ENCODE measurements around the gene GPNMB. TPM values are rescaled to one million over a fixed set of nuclear protein-coding genes. Genes with fewer than 3 reads are reported as not detected.

GPNMB gene
- total and polyA plus RNA-seq, 2 of the 4 experiments (the other 2 are of a cell fraction), result under 0.01 to 0.14 TPM

GRCh38 chr7:23285657-23286646 lies 39.4 kb downstream of the GPNMB start:
- TF ChIP-seq BHLHE40 (IDR thresholded peaks at IDR 0.05; ENCODE audit: low read depth, low read length), result no peak
- TF ChIP-seq MXI1 (IDR thresholded peaks at IDR 0.05; ENCODE audit: borderline replicate concordance, low read depth, low read length), result no peak
- in situ Hi-C loops (cut with MboI; ENCODE audit: low sequenced_read_pairs), result no loop called here
- no peak for ATAC-seq (ENCODE audit: low read depth)
- no peak for DNase-seq
- Histone ChIP-seq H2AFZ (replicated peaks; ENCODE audit: low read length, poor library complexity) (peak overlapping the region; percentile 51), H3K56ac (ENCODE audit: extremely low read depth, insufficient read depth, low read length) (no peak overlapping the region), H3K27me3 (ENCODE audit: control insufficient read depth, insufficient read depth, low read length) (no peaks in the 10 kb centered on the region), H2BK20ac (ENCODE audit: low read depth, low read length) (no peak overlapping the region), H2BK120ac (ENCODE audit: low read depth, low read length) (no peak overlapping the region), H2BK5ac (ENCODE audit: low read depth, low read length, poor library complexity, severe bottlenecking) (no peak overlapping the region), H3K18ac (ENCODE audit: low read depth, low read length) (no peak overlapping the region), H3K23ac (ENCODE audit: low read depth, low read length) (no peak overlapping the region), H3K9me1 (ENCODE audit: insufficient read depth, low read length) (no peaks in the 10 kb centered on the region), H2AK9ac (replicated peaks; ENCODE audit: low read depth, low read length, poor library complexity) (no peak overlapping the region), H4K8ac (ENCODE audit: low read depth in 2 of 2, low read length in 2 of 2) (no peak overlapping the region), H3K14ac (replicated peaks; ENCODE audit: low read depth, low read length) (no peak overlapping the region), H4K91ac (ENCODE audit: insufficient read depth, low read depth, low read length) (no peak overlapping the region), H3K36me3 (ENCODE audit: control insufficient read depth, insufficient read depth, low read length) (no peaks in the 10 kb centered on the region), H4K20me1 (ENCODE audit: insufficient read depth, low read length) (no peaks in the 10 kb centered on the region), H3K4me1 (ENCODE audit: control insufficient read depth, insufficient read depth, low read length) (no peaks in the 10 kb centered on the region), H3K4ac (ENCODE audit: low read depth, low read length) (no peak overlapping the region), H3K9ac (ENCODE audit: low read depth, low read length) (no peak overlapping the region), H3K4me2 (ENCODE audit: low read depth, low read length) (no peak overlapping the region), H3K27ac (ENCODE audit: insufficient read depth, low read length) (no peak overlapping the region), H2BK15ac (ENCODE audit: low read depth, low read length) (no peak overlapping the region), H4K5ac (ENCODE audit: low read depth, low read length) (no peak overlapping the region), H2AK5ac (ENCODE audit: low read depth, low read length) (no peak overlapping the region), H3K79me1 (ENCODE audit: low read depth in 1 of 2, low read length in 2 of 2) (no peaks in the 10 kb centered on the region), H3K4me3 (ENCODE audit: insufficient read depth, low read depth, low read length) (no peak overlapping the region), H3K9me3 (ENCODE audit: control insufficient read depth, insufficient read depth, low read length) (no peaks in the 10 kb centered on the region)
- WGBS, 2 experiments (ENCODE audit: extremely low coverage in 2 of 2, insufficient read length in 1 of 2), result 64 to 91% methylated on average over 2 to 4 of the region's 18 CpGs
- CTCF ChIA-PET, result interaction anchor here (0.6 kb wide), 1 partner anchor 146 kb away, joined by 4 read pairs; no protein-coding TSS in a partner anchor
- POLR2A ChIA-PET (ENCODE audit: unreplicated experiment), result no interaction called here
- dilution Hi-C loops (cut with HindIII; ENCODE audit: low sequenced_read_pairs, unreplicated experiment), result no loop called here
- intact Hi-C loops (cut with micrococcal nuclease), result no loop called here
- no TSS peak for BruUV-seq (replicated peaks)
